WTC11 (cell line): Measurements from ENCODE around the gene TBX20. TPM values are rescaled to one million over a fixed set of nuclear protein-coding genes. Genes with fewer than 3 reads are reported as not detected.
"Not testable (repeated sequence)": the region's sequence is repeated elsewhere in the genome, so short reads cannot be mapped to it uniquely, and the experiment has no call there.

Experiments used
- ATAC-seq: fragments of 200-7000 bp; cut with Tn5 transposase; 2 replicates; pipeline ENCODE4 v1.10.0; 2021; ENCODE audit warnings: mild to moderate bottlenecking, moderate library complexity
- CTCF ChIA-PET: fragments of 300-600 bp; sonication (Branson Sonifier 250); formaldehyde crosslinking; loops from one replicate; lab custom pipeline; 2021; ENCODE audit warnings: antibody characterized with exemption; lab: Charles Lee
- POLR2A ChIA-PET: fragments of 350-600 bp; sonication (Branson Sonifier 250); formaldehyde crosslinking; loops from one replicate; lab custom pipeline; 2021; ENCODE audit warnings: antibody characterized with exemption; lab: Charles Lee
- DNase-seq: peaks from one replicate; pipeline ENCODE4 v3.0.0; 2021; ENCODE audit warnings: low spot score
- H3K27ac Mint-ChIP-seq: 2 replicates; pipeline ENCODE4 v1.8.0; 2021; ENCODE audit warnings: mixed read lengths
- H3K27me3 Mint-ChIP-seq: 2 replicates; pipeline ENCODE4 v1.8.0; 2021; ENCODE audit warnings: low read depth, mild to moderate bottlenecking, moderate library complexity, mixed read lengths
- H3K36me3 Mint-ChIP-seq: 2 replicates; pipeline ENCODE4 v1.8.0; 2021; ENCODE audit warnings: mixed read lengths
- H3K4me1 Mint-ChIP-seq: 2 replicates; pipeline ENCODE4 v1.8.0; 2022; ENCODE audit warnings: mixed read lengths
- H3K4me3 Mint-ChIP-seq: 2 replicates; pipeline ENCODE4 v1.8.0; 2021; ENCODE audit warnings: mild to moderate bottlenecking, moderate library complexity, mixed read lengths
- H3K9me3 Mint-ChIP-seq: 2 replicates; pipeline ENCODE4 v1.8.0; 2021; ENCODE audit warnings: mixed read lengths
- ARID4B ChIP-seq: sonication (generic); formaldehyde crosslinking; IDR thresholded peaks from 2 replicates; pipeline ENCODE4 v1.8.0; 2023; ENCODE audit warnings: missing genetic modification reagents, mild to moderate bottlenecking, borderline replicate concordance
- CREB1 ChIP-seq: sonication (generic); formaldehyde crosslinking; IDR thresholded peaks from 2 replicates; pipeline ENCODE4 v1.8.0; 2023; ENCODE audit warnings: mild to moderate bottlenecking, missing genetic modification reagents
- NR3C1 ChIP-seq: sonication (generic); formaldehyde crosslinking; conservative IDR thresholded peaks from 2 replicates; pipeline ENCODE4 v1.8.1; 2023; ENCODE audit warnings: low read depth, mild to moderate bottlenecking, missing genetic modification reagents
- OVOL2 ChIP-seq: fragments of 250-450 bp; sonication (Bioruptor Pico); IDR thresholded peaks from 2 replicates; pipeline ENCODE4 v1.9.0; 2021; ENCODE audit warnings: mild to moderate bottlenecking, borderline replicate concordance
- PREB ChIP-seq: sonication (generic); formaldehyde crosslinking; IDR thresholded peaks from 2 replicates; pipeline ENCODE4 v1.8.1; 2022; ENCODE audit warnings: mild to moderate bottlenecking, missing genetic modification reagents, moderate library complexity, borderline replicate concordance
- RELA ChIP-seq: sonication (generic); formaldehyde crosslinking; IDR thresholded peaks from 2 replicates; pipeline ENCODE4 v1.8.1; 2022; ENCODE audit warnings: missing genetic modification reagents, mild to moderate bottlenecking, borderline replicate concordance
- ZBTB43 ChIP-seq: sonication (generic); formaldehyde crosslinking; IDR thresholded peaks from 2 replicates; pipeline ENCODE4 v1.8.1; 2023; ENCODE audit warnings: mild to moderate bottlenecking, missing genetic modification reagents
- ZNF532 ChIP-seq: fragments of 250-450 bp; sonication (Bioruptor Pico); IDR thresholded peaks from 2 replicates; pipeline ENCODE4 v1.9.0; 2021; ENCODE audit warnings: mild to moderate bottlenecking, borderline replicate concordance
- total RNA-seq: library from RNA; stranded (reverse); gene quantifications from 3 replicates; pipeline ENCODE4 v1.2.3, GENCODE V29; 2021

The TBX20 gene
- total RNA-seq, 1 experiment from 2014 or later: 0.24 TPM

GRCh38 chr7:35185908-35186731, 67.8 kb downstream of the TBX20 start (continued):
- TF ChIP-seq RELA (CRISPR knock-in tag): peak; percentile 64; the same call in 1 of the 2 replicates
- peak; percentile 85 for TF ChIP-seq ZBTB43
- TF ChIP-seq CREB1 (CRISPR knock-in tag): peak; percentile 79
- TF ChIP-seq NR3C1 (CRISPR knock-in tag): 0 out of 2 replicates have a peak, but pooled peaks have one; percentile 43
- TF ChIP-seq ARID4B: peak; percentile 88
- no peak for TF ChIP-seq OVOL2 (CRISPR knock-in tag)
- no peak for TF ChIP-seq ZNF532
- no peak for TF ChIP-seq PREB (CRISPR knock-in tag)

GRCh38 chr7:35185578-35185907, 68.4 kb downstream of the TBX20 start:
- peaks cover 52% of the 10 kb centered on the region for H3K27me3 Mint-ChIP-seq
- CTCF ChIA-PET: interaction anchor here (0.9 to 2.0 kb wide), 4 partner anchors 147 to 439 kb away, joined by 3 to 6 read pairs (median 6); no protein-coding TSS in a partner anchor
- peak; percentile 65 for ATAC-seq
- H3K9me3 Mint-ChIP-seq, POLR2A ChIA-PET, H3K36me3 Mint-ChIP-seq, DNase-seq, H3K27ac Mint-ChIP-seq: not testable (repeated sequence)
- H3K4me1 Mint-ChIP-seq: peaks cover 15% of the 10 kb centered on the region
- H3K4me3 Mint-ChIP-seq: peak overlapping the region; percentile 68

GRCh38 chr7:35184961-35185360, 68.9 kb downstream of the TBX20 start:
- H3K36me3 Mint-ChIP-seq, DNase-seq, POLR2A ChIA-PET, H3K27ac Mint-ChIP-seq, ATAC-seq, H3K9me3 Mint-ChIP-seq: not testable (repeated sequence)
- H3K4me3 Mint-ChIP-seq: peak overlapping the region; percentile 68
- peaks cover 15% of the 10 kb centered on the region for H3K4me1 Mint-ChIP-seq
- CTCF ChIA-PET: interaction anchor here (2.0 kb wide), 1 partner anchor 240 kb away, joined by 6 read pairs; no protein-coding TSS in a partner anchor
- H3K27me3 Mint-ChIP-seq: peaks cover 52% of the 10 kb centered on the region
